Naive thymus-derived CD4-positive, alpha-beta T cell (primary cell): Measurements from ENCODE around the gene ANKRD44. TPM values are rescaled to one million over a fixed set of nuclear protein-coding genes. Genes with fewer than 3 reads are reported as not detected.
A peak's percentile ranks its signal among the peaks of the same experiment; 100 is the strongest.

Experiments used
- ATAC-seq: fragments of 150-1000 bp; cut with Tn5 transposase; 2 replicates; pipeline ENCODE4 v1.10.0; 2021; ENCODE audit warnings: mild to moderate bottlenecking, moderate library complexity
- CTCF ChIA-PET: fragments of 350-600 bp; sonication (Branson Sonifier 250); formaldehyde crosslinking; loops from one replicate; lab custom pipeline; 2021; ENCODE audit warnings: antibody characterized with exemption; lab: Charles Lee
- POLR2A ChIA-PET: fragments of 350-600 bp; sonication (Branson Sonifier 250); formaldehyde crosslinking; loops from one replicate; lab custom pipeline; 2021; ENCODE audit warnings: antibody characterized with exemption, inconsistent platforms; lab: Charles Lee
- DNase-seq, 9 donors: peaks; one replicate each; pipeline versions ENCODE4 v3.0.0 to v3.0.0-alpha.2; 2020 to 2022; ENCODE audit warnings: mixed read lengths in 1 of 9
- H3K27ac ChIP-seq: one replicate; pipeline ENCODE4 v1.7.0; 2013; ENCODE audit warnings: mild to moderate bottlenecking, low read depth, low read length, moderate library complexity
- H3K27me3 ChIP-seq, 2 donors: one replicate each; pipeline ENCODE4 v1.7.0; 2013; ENCODE audit warnings: low read length in 2 of 2, mild to moderate bottlenecking in 2 of 2, moderate library complexity in 2 of 2; ENCODE audit not compliant: control insufficient read depth in 2 of 2, insufficient read depth in 2 of 2
- H3K36me3 ChIP-seq, 3 experiments: 1 replicate in 2 of 3; 2 replicates in 1 of 3; pipeline ENCODE4 v1.7.0; 2013; ENCODE audit warnings: low read length in 3 of 3, mild to moderate bottlenecking in 3 of 3, moderate library complexity in 1 of 3; ENCODE audit not compliant: insufficient read depth in 3 of 3, control insufficient read depth in 2 of 3
- H3K4me1 ChIP-seq, 2 donors: one replicate each; pipeline ENCODE4 v1.7.0; 2013; ENCODE audit warnings: low read length in 2 of 2, mild to moderate bottlenecking in 2 of 2, moderate library complexity in 1 of 2; ENCODE audit not compliant: control insufficient read depth in 2 of 2, insufficient read depth in 2 of 2
- H3K4me3 ChIP-seq: 2 replicates; pipeline ENCODE4 v1.7.0; 2013; ENCODE audit warnings: mild to moderate bottlenecking, low read length
- H3K9me3 ChIP-seq, 3 experiments: 1 replicate in 2 of 3; 2 replicates in 1 of 3; pipeline ENCODE4 v1.7.0; 2013; ENCODE audit warnings: low read length in 3 of 3; ENCODE audit not compliant: control insufficient read depth in 2 of 3
- H3K27ac Mint-ChIP-seq, 9 donors: one replicate each; pipeline ENCODE4 v1.8.0; 2020 to 2022; ENCODE audit warnings: mixed read lengths in 9 of 9, mild to moderate bottlenecking in 8 of 9, moderate library complexity in 5 of 9, inconsistent platforms in 2 of 9
- H3K27me3 Mint-ChIP-seq, 5 donors: one replicate each; pipeline ENCODE4 v1.8.0; 2021 to 2022; ENCODE audit warnings: mixed read lengths in 5 of 5, mild to moderate bottlenecking in 1 of 5
- H3K36me3 Mint-ChIP-seq, 5 donors: one replicate each; pipeline ENCODE4 v1.8.0; 2020 to 2022; ENCODE audit warnings: mixed read lengths in 5 of 5, mild to moderate bottlenecking in 3 of 5, inconsistent platforms in 1 of 5
- H3K4me1 Mint-ChIP-seq, 7 donors: one replicate each; pipeline ENCODE4 v1.8.0; 2020 to 2022; ENCODE audit warnings: mixed read lengths in 7 of 7, mild to moderate bottlenecking in 3 of 7, inconsistent platforms in 1 of 7
- H3K4me3 Mint-ChIP-seq, 10 donors: one replicate each; pipeline ENCODE4 v1.8.0; 2020 to 2022; ENCODE audit warnings: mild to moderate bottlenecking in 10 of 10, mixed read lengths in 10 of 10, moderate library complexity in 6 of 10, inconsistent platforms in 2 of 10
- H3K9me3 Mint-ChIP-seq, 11 donors: one replicate each; pipeline ENCODE4 v1.8.0; 2020 to 2022; ENCODE audit warnings: mixed read lengths in 11 of 11, mild to moderate bottlenecking in 4 of 11, inconsistent platforms in 1 of 11, moderate library complexity in 1 of 11
- intact Hi-C, 2 donors: fragments of 100-400 bp; cut with micrococcal nuclease; formaldehyde crosslinking; loops; one replicate each; pipeline ENCODE4 v1.15.1; 2023
- polyA plus RNA-seq, 2 donors: library from polyadenylated mRNA; unstranded; fragments of 300-500 nt; fragmentation: Illumina TruSeq; gene quantifications; one replicate each; pipeline ENCODE4 v1.2.3, GENCODE V29; 2021
- total RNA-seq, 6 experiments: library from RNA in 5 of 6; stranded (reverse) in 5 of 6; gene quantifications; 1 replicate in 5 of 6; 2 replicates in 1 of 6; pipeline ENCODE4 v1.2.3 and lab custom pipeline; 2021 to 2026

Gene ANKRD44
- total RNA-seq (100 to 1,000 TPM; 234 to 296 (median 291) TPM), polyA plus RNA-seq (10 to 100 TPM; 88.6 to 95.4 TPM), total RNA-seq (lab: John Stamatoyannopoulos, UW) (360 reads per million, percentile 97 among the genes with 10 or more reads in this experiment)

DNA sequence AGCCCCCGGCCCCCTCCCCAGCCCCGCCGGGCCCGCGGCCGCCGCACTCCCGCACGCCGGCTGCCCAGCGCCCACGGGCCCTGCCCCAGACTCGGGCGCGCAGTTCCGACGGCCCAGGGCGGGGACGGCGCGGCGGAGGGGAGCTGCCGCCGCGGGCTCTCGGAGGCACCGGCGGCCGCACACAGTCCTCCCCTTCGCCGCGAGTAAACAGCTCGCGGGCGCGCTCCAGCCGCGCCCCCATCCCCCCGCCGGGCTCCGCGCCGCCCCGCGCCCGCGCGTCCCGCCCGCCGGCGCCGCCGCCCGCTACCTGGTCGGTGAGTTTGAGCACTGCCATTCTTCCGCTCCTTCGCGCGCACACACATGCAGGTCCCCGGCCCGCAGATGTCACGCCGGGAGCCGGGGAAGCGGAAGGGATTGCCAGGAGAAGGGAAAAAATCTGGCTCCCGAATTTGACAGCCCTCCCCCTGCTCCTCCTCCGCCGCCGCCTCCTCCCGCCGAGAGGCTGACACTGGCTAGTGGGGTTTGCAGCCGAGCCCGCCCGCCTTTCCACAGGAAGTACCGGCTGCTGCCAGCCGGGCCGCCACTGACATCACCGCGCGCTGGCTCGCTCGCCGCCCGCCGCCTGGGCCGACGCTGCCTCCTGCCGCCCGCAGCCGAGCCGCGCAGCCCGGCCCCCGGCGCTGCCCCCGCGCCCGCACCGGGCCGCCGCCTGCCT, at the start of gene ANKRD44:
Gene ANKRD44 (minus strand): TSS at position 510 of the 715 bp plus-strand sequence. CDS start 176 bp downstream, at position 334.
- no peaks in the 10 kb centered on the region for H3K27me3 ChIP-seq
- ATAC-seq (peak; percentile 88), DNase-seq (peak; percentile 86 to 94 (median 91))
- Mint-ChIP-seq H3K36me3 (peaks cover 0 to 25% (median 0%) of the 10 kb centered on the region in 5 donors), H3K27ac (peak within 1 kb of the TSS; percentile 93 to 99 (median 95)), H3K4me3 (peak within 1 kb of the TSS; percentile 89 to 98 (median 94)), H3K4me1 (peaks cover 35 to 74% (median 68%) of the 10 kb centered on the region in 7 donors), H3K9me3 (no peaks in the 10 kb centered on the region), H3K27me3 (no peaks in the 10 kb centered on the region)
- peaks cover 34 to 43% of the 10 kb centered on the region in 2 donors for H3K4me1 ChIP-seq
- H3K36me3 ChIP-seq, result peaks cover 0 to 4% (median 0%) of the 10 kb centered on the region in 3 experiments
- H3K9me3 ChIP-seq, result no peaks in the 10 kb centered on the region
- intact Hi-C loops, result loop anchor here (1.0 to 5.0 kb wide), 9 partner anchors 47 to 298 kb away; no protein-coding TSS in a partner anchor
- peak within 1 kb of the TSS; percentile 90 for H3K4me3 ChIP-seq
- peak within 1 kb of the TSS; percentile 85 for H3K27ac ChIP-seq
- POLR2A ChIA-PET, result interaction anchor here (0.6 to 13.4 kb wide), 23 partner anchors 8 to 182 kb away, joined by 3 to 250 read pairs (median 10); no protein-coding TSS in a partner anchor
- CTCF ChIA-PET, result interaction anchor here (1.0 to 7.5 kb wide), 19 partner anchors 10 to 197 kb away, joined by 3 to 80 read pairs (median 4); no protein-coding TSS in a partner anchor

DNA sequence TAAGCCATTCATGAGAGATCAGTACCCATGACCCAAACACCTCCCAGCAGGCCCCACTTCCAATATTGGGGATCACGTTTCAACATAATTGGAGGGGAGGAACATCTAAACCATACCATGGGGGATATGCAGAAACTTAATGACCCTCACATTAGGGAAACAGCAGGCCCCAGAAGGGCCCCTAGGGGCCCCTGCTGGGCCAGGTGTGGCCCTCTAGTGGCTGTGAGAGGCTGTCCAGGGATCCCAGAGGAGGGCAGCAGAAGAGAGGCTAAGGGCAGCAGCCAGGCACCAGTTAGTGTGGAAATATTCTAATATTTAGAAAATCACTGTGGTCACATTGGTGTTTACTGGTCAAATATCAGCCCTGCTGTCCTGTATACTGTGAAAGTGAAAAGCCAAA, 49.3 kb upstream of the ANKRD44 start:
- H3K4me3 Mint-ChIP-seq, result no peak overlapping the region

DNA sequence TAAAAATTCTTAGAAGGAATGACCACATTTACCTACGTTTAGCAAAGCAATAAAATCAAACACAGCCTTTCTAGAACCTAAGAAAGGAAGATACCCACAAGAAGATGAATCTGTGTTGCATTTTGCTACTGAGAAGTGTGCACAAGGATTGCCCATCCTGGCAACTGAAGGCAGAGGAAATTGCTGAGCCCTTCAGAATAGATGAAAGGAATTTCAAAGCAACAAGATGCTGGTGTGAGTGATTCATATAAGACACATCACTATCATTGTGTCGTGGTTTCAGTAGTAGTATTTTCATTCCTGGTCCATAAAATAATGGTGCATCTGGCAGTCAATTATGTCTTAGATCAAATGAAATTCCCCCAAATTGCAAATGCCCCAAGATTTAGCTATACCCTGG, 48.4 kb upstream of the ANKRD44 start:
- Histone ChIP-seq H3K27ac (no peak overlapping the region), H3K4me3 (no peak overlapping the region), H3K27me3 (no peaks in the 10 kb centered on the region), H3K36me3 (no peaks in the 10 kb centered on the region), H3K9me3 (no peaks in the 10 kb centered on the region), H3K4me1 (peaks cover 0 to 10% of the 10 kb centered on the region in 2 donors)
- Mint-ChIP-seq H3K4me3 (peak overlapping the region in 1 of 10 donors; percentile 1), H3K36me3 (peaks cover 0 to 7% (median 0%) of the 10 kb centered on the region in 5 donors), H3K4me1 (peaks cover 3 to 35% (median 32%) of the 10 kb centered on the region in 7 donors), H3K9me3 (peaks cover 0 to 6% (median 0%) of the 10 kb centered on the region in 11 donors), H3K27me3 (no peaks in the 10 kb centered on the region), H3K27ac (peak overlapping the region in 5 of 9 donors; percentile 5 to 74 (median 57))
- intact Hi-C loops, result loop anchor here in 1 of 2 donors (5.0 kb wide), 2 partner anchors 47 to 247 kb away; partner anchors contain the start of gene ANKRD44
- ChIA-PET POLR2A (interaction anchor here (1.5 to 1.6 kb wide), 2 partner anchors 24 to 161 kb away, joined by 3 to 5 read pairs; no protein-coding TSS in a partner anchor), CTCF (interaction anchor here (0.5 to 3.4 kb wide), 8 partner anchors 15 to 245 kb away, joined by 3 to 16 read pairs (median 4); no protein-coding TSS in a partner anchor)
- DNase-seq (peak in 5 of 9 donors; percentile 3 to 27 (median 16)), ATAC-seq (no peak)

More for the DNA sequence above, 49.3 kb upstream of the ANKRD44 start:
- Mint-ChIP-seq H3K9me3 (peaks cover 0 to 6% (median 0%) of the 10 kb centered on the region in 11 donors), H3K36me3 (peaks cover 0 to 7% (median 0%) of the 10 kb centered on the region in 5 donors), H3K4me1 (peaks cover 3 to 36% (median 31%) of the 10 kb centered on the region in 7 donors), H3K27ac (peak overlapping the region in 4 of 9 donors; percentile 14 to 61 (median 52)), H3K27me3 (no peaks in the 10 kb centered on the region)
- Histone ChIP-seq H3K36me3 (no peaks in the 10 kb centered on the region), H3K4me1 (peaks cover 0 to 10% of the 10 kb centered on the region in 2 donors), H3K27ac (no peak overlapping the region), H3K27me3 (no peaks in the 10 kb centered on the region), H3K9me3 (no peaks in the 10 kb centered on the region), H3K4me3 (no peak overlapping the region)
- intact Hi-C loops, result loop anchor here in 1 of 2 donors (5.0 kb wide), 2 partner anchors 48 to 248 kb away; partner anchors contain the start of gene ANKRD44
- ChIA-PET CTCF (interaction anchor here (0.7 to 3.4 kb wide), 6 partner anchors 15 to 246 kb away, joined by 3 to 16 read pairs (median 3); no protein-coding TSS in a partner anchor), POLR2A (interaction anchor here (0.6 to 1.5 kb wide), 2 partner anchors 161 to 226 kb away, joined by 3 to 5 read pairs; no protein-coding TSS in a partner anchor)
- peak; percentile 42 for ATAC-seq
- DNase-seq, result no peak

DNA sequence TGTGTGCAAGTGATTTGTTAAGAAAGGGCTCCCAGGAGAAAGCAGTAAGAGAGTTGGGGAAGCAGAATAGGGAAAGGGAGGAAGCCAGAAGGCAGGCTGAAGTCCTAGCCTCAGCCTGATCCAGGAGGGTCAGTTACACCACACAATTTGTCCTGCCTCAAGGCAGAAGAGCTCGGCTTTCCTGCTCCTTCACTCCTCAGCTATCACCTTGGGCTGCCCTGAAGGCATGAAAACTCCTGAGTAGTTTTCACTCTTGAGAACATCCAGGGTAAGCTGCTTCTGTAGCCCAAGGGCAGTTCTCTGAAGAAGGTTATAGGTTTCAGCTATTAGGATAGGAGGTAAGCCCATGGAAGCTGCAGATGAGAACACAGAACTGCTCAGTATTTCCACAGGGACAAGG, 47.4 kb upstream of the ANKRD44 start:
- ATAC-seq, result no peak
- intact Hi-C loops, result loop anchor here (2.0 to 5.0 kb wide), 3 partner anchors 35 to 246 kb away; partner anchors contain the start of gene ANKRD44 (in 1 of the 2)
- Mint-ChIP-seq H3K4me3 (no peak overlapping the region), H3K36me3 (peaks cover 0 to 7% (median 0%) of the 10 kb centered on the region in 5 donors), H3K9me3 (peaks cover 0 to 6% (median 0%) of the 10 kb centered on the region in 11 donors), H3K27me3 (no peaks in the 10 kb centered on the region), H3K27ac (no peak overlapping the region), H3K4me1 (peaks cover 5 to 35% (median 30%) of the 10 kb centered on the region in 7 donors)
- POLR2A ChIA-PET, result interaction anchor here (0.5 to 1.8 kb wide), 7 partner anchors 20 to 244 kb away, joined by 3 to 8 read pairs (median 3); no protein-coding TSS in a partner anchor
- Histone ChIP-seq H3K36me3 (no peaks in the 10 kb centered on the region), H3K9me3 (no peaks in the 10 kb centered on the region), H3K4me1 (peaks cover 0 to 10% of the 10 kb centered on the region in 2 donors), H3K27me3 (no peaks in the 10 kb centered on the region), H3K4me3 (no peak overlapping the region), H3K27ac (no peak overlapping the region)
- CTCF ChIA-PET, result interaction anchor here (1.0 to 3.4 kb wide), 5 partner anchors 12 to 244 kb away, joined by 3 to 16 read pairs (median 4); no protein-coding TSS in a partner anchor
- no peak for DNase-seq

DNA sequence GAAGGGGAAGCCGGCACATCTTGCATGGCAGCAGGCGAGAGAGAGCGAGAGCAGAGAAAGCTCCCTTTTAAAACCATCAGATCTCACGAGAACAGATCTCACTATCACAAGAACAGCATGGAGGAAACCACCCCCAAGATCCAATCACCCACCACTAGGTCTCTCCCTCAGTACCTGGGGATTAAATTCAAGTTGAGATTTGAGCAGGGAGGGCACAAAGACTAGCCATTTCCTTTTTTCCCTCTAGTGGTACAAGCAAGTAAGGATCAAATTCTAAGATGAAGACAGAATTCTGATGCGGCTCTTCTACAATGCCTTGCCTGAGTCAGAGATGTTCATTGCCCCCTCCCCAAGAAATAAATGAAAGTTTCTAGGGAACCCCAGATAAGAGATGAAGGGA, 45.6 kb upstream of the ANKRD44 start:
- H3K4me1 Mint-ChIP-seq, result peaks cover 5 to 35% (median 30%) of the 10 kb centered on the region in 7 donors
- H3K27me3 ChIP-seq, result no peaks in the 10 kb centered on the region
- no peaks in the 10 kb centered on the region for H3K27me3 Mint-ChIP-seq
- peak overlapping the region in 7 of 9 donors; percentile 1 to 82 (median 31) for H3K27ac Mint-ChIP-seq
- DNase-seq, result peak in 5 of 9 donors; percentile 25 to 42 (median 39)
- peaks cover 0 to 6% (median 0%) of the 10 kb centered on the region in 11 donors for H3K9me3 Mint-ChIP-seq
- ChIA-PET CTCF (interaction anchor here (0.8 kb wide), 1 partner anchor 165 kb away, joined by 3 read pairs; no protein-coding TSS in a partner anchor), POLR2A (no interaction called here)
- peaks cover 0 to 7% (median 0%) of the 10 kb centered on the region in 5 donors for H3K36me3 Mint-ChIP-seq
- peaks cover 0 to 10% of the 10 kb centered on the region in 2 donors for H3K4me1 ChIP-seq
- no peaks in the 10 kb centered on the region for H3K36me3 ChIP-seq
- no peak overlapping the region for H3K4me3 ChIP-seq
- peak overlapping the region in 8 of 10 donors; percentile 6 to 57 (median 30) for H3K4me3 Mint-ChIP-seq
- no peaks in the 10 kb centered on the region for H3K9me3 ChIP-seq
- H3K27ac ChIP-seq, result no peak overlapping the region
- peak; percentile 70 for ATAC-seq
- intact Hi-C loops, result loop anchor here (1.0 to 5.0 kb wide), 5 partner anchors 33 to 244 kb away; partner anchors contain the start of gene ANKRD44 (in 1 of the 2)
